NCI-H510A treated with DMSO at 0.1 percent for 48 hours (cell line): ENCODE results near the gene C17orf114.
"Not testable (repeated sequence)": the region's sequence is repeated elsewhere in the genome, so short reads cannot be mapped to it uniquely, and the experiment has no call there.

ENCODE experiments used
- DNase-seq: peaks from one replicate; lab custom pipeline; 2025; lab: John Stamatoyannopoulos, UW

The C17orf114 gene

DNA sequence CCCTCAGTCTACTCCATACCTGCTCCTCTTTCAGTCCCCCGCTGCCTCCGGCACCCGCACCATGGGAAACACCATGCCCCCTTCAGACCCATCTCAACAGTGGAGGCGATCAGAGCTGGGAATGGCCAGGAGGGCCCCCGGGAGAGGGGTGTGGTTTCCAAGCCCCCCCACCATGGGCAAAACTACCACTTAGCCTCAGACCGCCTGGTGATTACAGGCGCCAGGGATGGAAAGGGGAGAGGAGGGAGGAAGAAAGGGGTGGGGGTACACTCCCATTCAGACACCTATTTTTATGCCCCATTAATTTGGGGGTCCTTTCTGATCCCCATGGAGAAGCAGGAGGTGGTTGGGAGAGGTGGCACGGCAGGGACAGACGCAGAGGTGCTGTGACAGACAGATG is at the start of gene C17orf114:
Gene C17orf114 (minus strand): TSS at position 101 of the 400 bp plus-strand sequence.
- DNase-seq = no peak

DNA sequence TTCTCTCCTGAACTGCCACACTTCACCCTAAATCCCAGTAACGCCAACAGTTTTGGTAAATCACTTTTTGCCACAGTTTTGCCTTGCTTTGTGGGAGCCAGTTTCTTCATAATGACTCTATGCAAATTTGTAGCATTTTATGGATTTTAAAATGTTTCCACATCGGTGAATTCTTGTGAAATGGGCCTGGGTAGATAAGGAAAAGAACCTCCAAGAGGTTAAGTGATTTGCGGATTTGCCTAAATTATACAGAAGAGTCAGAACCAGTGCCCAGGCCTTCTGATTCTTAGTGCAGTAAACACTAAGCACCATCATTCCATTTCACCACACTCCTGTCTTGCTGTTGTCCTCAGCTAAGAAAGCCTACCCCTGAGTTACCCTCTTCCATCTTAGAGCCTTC is 49.0 kb upstream of the C17orf114 start:
- no peak for DNase-seq

DNA sequence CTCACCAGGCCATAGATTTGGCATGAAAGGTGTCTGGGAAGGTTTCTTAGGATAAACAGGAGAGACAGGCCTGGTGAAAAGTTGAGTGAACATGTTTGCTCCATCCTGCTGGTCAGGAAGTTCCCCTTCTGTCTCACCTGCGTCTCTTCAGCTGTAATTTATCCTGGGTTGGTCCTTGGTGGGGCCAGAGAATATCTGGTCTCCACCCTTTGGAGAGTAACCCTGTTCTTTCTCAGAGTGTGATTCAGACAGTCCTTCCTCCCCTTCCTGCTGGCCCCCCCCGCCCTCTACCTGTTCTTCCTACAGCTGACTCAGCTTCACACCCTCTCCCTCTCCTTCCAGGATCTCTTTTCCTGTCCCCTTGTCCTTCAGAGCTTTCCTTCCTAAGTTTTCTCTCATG is 48.1 kb upstream of the C17orf114 start:
- DNase-seq = no peak

DNA sequence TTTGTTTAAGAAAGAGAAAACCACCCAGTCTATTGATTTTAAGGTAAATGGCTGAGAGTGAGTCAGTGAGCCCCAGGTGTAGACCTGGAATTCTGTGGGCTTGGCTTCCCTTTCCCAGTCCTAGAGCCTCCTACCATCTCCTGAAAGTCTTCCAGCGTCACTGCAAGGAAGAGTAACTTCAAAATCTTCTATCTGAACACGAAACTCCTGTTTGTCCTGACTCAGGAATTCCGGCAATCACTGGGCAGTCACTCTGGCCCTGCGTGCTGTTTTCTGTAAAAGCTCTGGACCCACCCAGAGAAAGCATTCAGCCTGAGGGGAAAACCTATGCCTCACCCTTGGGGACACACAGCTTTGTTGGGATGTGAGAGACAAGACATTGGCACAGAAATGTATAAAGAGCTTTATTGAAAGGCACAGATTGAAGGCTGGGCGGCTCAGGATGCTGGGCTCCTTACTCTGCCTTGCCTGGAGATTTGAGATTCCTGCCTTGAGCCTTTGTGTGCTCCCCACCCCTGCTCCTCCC is 46.9 kb upstream of the C17orf114 start:
- DNase-seq = no peak

DNA sequence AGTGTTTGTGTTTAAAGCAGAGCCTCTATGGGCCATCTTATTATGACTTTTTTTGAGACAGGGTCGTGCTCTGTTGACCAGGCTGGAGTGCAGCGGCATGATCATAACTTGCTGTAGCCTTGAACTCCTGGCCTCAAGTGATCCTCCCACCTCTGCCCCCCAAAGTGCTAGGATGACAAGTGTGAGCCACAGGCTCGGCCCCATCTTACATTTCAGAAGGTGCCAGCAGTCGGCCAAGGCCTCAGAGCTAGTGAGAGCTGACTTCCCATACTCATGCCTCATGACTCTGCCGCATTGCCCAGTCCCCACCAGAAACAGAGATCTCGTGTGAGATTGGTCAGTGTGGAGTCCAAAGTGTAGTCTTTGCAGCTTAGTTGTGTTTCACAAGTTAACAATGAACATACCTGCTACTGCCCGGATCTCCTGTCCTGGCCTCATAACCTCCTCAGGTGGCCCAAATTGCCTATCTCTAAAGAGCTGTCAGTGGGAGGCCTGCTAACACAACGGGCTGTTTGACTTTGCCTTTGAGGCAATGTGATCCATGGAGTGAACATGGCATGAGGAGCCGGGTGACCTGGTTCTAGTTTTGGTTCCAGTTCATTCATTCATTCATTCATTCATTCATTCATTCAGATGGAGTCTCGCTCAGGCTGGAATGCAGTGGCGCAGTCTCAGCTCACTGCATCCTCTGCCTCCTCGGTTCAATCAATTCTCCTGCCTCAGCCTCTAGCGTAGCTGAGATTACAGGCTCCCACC is 44.7 kb upstream of the C17orf114 start:
- no peak for DNase-seq

DNA sequence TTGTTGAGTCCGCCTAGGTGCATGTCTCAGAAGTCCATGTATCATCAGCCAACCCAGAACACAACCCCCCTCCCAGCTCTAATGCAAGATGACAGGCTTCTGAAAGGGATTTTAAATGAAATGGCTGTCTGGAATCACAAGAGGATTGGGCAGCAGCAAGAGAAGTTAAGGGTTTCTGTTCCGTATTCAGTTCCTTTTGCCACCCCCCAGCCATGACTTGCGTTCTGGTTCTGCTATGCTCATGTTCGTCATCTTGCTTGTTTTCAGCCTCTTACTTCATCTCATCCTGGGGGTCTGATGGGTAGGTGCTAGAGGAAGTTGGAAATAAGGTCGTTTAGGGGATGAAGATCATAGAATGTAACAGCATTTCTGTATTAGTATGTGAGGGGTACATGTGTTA is 43.0 kb upstream of the C17orf114 start:
- DNase-seq = no peak

DNA sequence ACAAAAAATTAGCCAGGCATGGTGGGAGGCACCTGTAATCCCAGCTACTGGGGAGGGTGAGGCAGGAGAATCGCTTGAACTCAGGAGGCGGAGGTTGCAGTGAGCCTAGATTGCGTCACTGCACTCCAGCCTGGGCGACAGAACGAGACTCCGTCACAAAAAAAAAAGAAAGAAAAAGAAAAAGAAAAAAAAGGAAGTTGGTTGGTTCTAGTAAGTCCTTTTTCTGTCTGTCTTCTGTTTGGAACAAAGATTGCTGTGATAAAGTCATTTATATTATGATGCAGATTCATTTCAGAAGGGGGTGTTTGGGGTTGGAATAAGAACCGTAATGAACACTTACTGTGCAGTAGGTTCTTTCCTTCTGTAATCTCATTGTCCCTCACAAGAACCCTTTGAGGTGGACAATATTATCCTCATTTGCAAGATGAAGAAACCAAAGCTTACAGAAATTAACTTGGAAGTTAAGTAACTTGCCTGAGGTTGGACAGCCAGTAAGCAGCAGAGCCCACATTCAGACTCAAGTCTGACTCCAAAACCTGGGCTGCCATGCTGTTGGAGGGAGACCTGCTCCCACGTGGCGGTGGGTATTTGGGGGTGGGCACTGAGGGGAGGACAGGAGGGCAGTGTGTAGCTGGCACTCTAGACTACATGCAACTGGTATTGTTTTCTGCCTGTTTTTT is 41.3 kb upstream of the C17orf114 start:
- DNase-seq = no peak

DNA sequence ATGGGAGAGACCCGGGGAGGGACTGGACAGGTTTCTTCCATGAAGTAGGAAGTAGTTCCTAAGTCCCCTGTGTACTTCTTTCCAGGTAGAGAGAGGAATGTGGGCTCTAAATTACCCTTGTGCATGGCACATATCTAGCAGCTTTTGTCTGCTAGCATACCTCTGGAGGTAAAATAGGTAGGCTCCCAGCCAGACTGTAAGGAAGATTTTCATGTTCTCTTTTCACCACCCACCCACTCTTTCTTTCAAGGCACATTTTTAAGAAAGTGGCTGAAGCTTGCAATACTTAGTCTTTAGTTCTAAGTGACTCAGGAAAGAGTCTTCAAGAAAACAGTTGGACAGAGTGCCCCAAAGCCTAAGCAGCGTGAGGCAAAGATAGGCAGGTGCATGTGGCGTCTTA is 40.2 kb upstream of the C17orf114 start:
- DNase-seq = no peak

DNA sequence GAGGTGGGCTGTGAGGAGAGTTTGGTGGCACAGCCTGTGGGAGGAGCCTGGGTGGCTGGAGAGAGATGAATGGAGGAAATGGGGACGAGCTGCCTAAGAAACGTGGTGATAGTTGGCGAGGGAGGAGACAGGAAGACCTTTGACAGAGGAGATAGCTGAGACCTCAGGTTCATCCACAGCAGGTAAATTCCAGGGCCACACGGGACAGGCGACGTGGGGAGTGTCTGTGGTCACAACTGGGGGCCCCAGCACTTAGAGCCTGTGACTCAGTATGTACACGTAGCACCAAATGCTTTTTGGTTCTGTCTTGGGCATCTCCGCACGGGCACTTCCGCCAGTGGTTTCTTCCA is 38.7 kb upstream of the C17orf114 start:
- no peak for DNase-seq

DNA sequence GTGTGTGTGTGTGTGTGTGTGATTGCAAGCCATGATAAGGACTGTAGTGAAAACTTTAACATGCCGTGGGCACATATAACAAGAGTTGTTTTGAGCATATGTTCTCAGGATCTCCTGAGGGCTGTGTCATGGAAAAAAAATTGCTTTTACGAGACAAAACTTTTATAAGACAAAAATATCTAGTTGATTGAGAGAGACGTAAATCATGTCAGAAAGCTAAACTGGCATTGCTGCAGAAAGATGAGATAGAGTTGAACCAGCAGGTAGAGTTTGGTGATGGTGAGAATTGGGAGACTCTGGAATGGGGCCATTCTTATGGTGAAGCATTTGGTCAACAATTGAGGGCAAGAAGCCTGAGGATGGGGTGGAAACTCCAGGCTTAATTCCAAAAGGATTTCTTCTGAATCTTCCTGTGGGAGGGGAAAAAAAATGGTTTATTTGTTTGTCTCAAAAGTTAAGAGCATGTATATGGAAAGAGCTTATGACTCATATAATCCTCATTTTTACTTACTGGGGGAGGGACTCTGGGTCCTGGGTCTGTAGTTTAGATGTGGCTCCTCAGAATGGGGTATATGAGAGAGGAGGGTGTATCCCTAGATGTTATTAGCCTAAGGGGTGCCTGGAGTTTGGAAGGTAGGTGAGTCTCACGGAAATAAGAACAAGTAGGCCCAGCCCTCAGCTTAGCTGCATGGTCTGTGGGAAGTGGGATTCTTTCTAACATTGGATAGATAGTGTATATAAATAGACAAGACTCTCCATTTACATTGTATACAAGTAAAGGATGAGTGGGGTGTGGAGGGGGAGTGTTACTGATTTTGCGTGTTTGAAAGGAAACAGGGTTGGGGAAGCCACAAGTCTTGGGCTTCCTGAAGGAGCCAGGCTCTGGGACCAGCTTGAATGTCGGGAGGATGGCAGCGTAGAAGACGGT is 38.1 kb upstream of the C17orf114 start:
- no peak for DNase-seq

DNA sequence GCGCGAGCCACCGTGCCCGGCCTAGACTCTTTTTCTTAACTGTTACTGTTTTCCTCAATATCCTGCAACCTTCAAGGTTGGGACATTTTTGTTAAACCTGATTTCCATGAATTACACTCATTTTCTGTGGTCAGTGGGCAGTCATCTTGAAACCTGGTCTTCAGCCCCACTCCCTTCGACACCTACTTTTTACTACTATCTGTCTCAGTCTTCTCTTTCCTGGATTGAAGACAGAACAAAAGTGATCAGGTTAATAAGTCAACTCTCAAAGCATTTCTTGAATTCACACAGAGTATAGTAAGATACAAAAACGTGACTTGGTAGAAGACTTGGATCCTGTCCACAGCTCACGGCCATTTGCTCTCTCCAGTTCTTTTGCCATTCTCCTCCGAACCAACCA is 37.1 kb upstream of the C17orf114 start:
- DNase-seq = no peak

DNA sequence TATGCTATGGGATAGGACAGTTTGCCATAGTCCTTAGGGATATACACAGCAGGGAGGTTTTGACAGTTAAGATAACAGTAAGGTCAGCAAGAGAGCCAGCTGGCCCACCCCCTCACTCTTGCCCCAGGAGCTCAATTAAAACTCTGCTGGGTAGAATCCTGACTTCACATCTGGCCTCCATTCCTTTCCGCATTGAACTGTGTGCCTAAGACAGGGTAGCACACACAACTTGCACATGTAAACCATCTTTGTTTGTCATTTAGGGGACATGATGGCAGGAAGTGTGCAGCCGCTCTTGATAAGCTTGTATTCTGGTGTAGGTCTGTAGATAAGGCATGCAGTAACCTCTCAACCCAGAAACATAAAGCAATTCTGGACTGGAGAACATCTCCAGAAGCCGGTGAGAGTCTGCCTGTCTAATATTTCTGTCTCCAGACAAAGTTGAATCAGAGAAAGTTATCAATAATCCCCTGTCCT is 36.2 kb upstream of the C17orf114 start:
- DNase-seq = no peak

DNA sequence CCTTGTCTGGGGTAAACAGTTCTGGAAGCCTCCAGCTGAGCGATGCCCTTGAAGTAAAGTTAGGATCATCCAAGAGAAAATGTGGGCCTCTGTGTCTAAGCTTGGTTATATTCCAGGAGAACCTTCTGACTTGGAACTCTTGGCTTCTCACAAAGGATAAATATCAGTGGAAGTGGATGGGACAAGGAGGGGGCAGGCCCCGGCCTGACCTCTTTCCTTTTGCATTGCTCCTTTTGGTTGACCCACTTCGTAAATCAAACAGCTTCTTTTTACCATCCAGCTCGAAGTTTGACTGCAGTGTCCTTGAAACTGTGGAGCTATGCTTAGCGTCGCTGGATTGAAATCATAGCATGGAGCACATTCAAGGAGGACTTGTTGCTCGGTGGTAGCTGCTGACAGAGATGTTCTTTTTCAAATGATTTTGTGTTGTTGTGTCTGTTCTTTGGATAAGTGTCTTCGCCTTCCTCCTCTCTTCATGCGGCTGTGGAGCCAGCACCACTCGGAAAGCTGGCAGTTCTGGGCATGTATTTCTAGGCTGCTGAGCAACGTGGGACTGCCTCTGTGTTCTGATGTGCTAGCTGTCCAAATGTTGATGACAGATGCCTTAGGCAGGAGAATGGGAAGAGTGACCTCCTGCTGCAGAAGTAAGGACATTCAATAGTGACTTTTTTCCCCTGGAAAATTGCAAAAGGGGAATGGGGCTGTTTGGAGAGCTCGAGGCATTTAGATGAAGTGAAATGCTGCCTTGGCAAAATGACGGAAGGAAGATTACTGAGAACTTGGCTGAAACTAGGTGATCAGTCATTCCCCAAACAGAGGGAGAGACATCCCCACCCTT is 35.6 kb upstream of the C17orf114 start:
- DNase-seq = no peak

DNA sequence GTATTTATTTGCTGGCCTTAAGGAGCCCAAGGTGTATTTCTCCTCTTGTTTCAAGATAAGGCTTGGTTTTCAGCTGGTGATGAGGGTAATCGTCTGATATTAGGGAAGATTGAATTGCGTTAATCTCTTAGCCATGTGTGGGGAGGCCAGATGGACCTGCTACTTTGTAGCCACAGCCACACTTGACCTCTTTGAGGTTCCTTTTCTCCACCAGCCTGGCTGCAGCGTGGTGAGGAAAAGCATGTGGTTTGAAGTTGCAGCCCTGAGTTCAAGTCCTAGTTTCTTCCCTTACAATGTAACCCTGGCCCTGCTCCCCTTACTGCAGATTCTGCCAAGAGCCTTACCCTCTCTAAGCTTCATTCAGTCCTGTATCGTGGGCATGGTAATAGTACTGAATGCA is 34.1 kb upstream of the C17orf114 start:
- no peak for DNase-seq

DNA sequence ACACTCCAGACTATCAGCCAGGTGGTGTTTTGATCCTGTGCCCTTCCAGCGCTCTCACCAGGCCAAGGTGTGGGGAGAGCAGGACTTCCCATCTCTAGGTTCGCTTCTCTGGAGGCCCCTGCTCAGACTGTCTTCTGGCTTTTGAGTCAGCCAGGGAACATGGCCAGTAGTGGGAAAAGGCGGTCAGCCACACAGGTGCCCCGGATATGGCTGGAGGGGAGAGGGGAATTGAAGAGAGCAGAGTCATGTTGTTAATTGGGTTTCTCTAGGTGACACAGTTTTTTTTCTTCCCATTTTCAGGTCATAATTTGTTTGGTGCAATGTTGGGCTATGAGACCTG is 32.5 kb upstream of the C17orf114 start:
- DNase-seq = no peak

DNA sequence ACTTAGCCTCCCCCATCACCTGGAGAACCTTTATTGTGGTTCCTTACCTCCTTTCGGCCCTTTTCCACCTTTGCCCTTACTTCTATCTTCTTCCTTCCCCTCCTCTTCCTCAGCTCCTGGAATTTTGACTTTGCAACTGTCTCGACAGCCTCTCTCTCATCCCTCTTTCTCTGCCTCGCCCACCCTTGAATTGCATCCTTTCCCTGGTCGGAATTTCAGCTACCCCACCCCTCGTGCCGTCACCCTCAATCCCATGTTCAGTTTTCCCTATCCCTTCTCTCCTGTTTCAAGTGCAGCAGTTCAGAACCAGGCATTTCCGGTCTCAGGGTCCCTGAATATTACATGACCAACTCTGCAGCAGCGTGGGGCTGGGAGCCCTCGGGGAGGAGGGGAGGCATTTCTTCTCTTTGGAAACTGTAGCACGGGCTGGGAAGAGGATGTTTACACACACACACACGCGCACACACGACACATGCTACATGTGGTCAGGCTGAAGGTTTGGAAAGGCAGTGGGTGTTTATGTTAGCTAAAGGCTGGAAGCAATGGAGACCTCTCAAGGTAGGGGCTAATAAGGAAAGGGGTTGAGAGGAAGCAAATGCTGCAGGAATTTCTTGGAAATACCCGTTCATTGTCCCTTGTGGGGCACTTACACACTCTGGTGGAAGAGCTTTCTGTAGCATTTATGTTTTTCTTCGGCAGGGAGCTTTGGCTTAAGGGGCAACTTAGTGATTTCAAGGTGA is 32.0 kb upstream of the C17orf114 start:
- DNase-seq = no peak

DNA sequence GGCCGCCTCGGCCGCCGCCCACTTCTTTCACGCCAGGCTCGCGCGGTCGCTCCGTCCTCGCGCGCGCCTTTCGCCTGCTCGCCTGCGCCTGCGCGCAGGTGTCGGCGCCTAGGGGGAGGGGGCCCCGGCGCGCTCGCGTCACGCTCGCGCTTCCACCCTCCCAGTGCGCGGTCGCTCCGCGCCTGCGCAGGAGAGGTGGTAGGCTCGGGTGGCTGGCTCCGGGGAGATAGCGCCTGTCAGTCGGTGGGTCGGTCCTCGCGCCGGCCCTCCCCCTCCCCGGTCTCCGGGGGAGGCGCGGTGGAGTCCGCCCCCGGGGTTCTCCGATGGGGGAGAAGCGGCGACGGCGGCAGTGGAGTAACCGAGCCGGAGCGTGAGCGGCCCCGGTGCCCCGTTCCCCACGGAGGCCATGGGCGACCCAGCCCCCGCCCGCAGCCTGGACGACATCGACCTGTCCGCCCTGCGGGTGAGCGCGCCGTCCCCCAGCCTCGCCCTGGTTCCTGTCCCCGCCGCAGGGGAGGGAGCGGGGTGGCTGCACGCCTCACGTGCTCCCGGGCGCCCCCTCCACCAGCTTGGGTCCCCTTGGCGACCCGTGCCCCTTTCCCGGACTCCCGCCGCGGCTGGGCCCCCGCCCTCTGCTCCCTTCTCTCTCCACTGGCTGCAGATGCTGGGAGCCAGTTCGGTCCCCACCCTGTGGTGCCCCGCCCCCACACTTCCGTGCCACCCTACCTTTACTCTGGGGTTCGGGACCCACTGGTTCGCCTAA is 31.2 kb upstream of the C17orf114 start, which contains the start of gene MINK1:
Gene MINK1 (plus strand): TSS at position 163 of the 763 bp plus-strand sequence. CDS start 244 bp downstream, at position 407.
- DNase-seq = peak; percentile 91

DNA sequence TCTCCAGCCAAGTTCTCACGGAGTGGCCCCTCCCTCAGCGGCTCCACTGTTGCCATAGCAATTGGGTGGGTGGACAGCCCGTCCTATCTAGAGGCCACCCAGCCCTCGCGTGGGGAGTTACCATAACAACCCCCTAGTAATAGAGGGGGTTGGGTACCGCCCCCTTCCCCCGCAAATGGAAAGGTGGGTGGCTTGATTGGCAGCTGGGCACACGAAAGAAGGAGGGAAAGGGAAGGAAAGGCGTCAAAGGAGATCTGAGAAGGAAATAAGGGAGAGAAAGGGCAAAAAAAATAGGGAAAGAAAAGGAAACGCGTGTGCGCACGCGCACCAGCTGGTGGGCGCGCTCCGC is 30.7 kb upstream of the C17orf114 start:
- DNase-seq = not testable (repeated sequence)

DNA sequence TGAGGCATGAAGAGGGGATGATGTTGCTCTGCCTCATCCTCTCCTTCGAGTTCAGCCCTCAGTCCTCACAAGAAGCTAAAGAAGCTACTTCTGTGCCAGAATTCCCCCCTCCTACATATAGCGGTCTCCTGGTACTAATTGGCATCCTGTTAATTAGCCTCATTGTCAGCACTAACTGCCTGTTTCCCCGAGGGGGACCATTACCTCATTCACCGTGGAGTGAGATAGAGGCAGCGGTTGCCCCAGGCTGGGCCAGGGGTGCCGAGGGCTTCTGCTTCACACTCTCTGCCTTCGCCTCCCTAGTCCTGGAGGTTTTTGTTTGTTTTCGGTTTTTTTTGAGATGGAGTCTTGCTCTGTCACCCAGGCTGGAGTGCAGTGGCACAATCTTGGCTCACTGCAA is 25.3 kb upstream of the C17orf114 start:
- no peak for DNase-seq
